Endothelial cell of umbilical vein (primary cell): ENCODE data around the gene ATP5F1B.

Experiments
- CTCF ChIP-seq, 2 donors: IDR thresholded peaks; 1 replicate in 1 of 2; 2 replicates in 1 of 2; pipeline ENCODE4 v1.5.1; 2011; ENCODE audit warnings: low read length in 2 of 2, mild to moderate bottlenecking in 2 of 2, moderate library complexity in 2 of 2, control low read depth in 1 of 2, inconsistent platforms in 1 of 2, low read depth in 1 of 2; ENCODE audit not compliant: insufficient read depth in 1 of 2; ENCODE audit errors: extremely low read depth in 1 of 2
- EZH2 ChIP-seq: IDR thresholded peaks from 2 replicates; pipeline ENCODE4 v1.6.1; 2012; ENCODE audit warnings: borderline replicate concordance, low read depth, mild to moderate bottlenecking, moderate library complexity, low read length, inconsistent platforms; ENCODE audit not compliant: severe bottlenecking
- POLR2A ChIP-seq: IDR thresholded peaks from 2 replicates; pipeline ENCODE4 v1.6.1; 2012; ENCODE audit warnings: low read depth, mild to moderate bottlenecking, control low read depth, low read length

DNA sequence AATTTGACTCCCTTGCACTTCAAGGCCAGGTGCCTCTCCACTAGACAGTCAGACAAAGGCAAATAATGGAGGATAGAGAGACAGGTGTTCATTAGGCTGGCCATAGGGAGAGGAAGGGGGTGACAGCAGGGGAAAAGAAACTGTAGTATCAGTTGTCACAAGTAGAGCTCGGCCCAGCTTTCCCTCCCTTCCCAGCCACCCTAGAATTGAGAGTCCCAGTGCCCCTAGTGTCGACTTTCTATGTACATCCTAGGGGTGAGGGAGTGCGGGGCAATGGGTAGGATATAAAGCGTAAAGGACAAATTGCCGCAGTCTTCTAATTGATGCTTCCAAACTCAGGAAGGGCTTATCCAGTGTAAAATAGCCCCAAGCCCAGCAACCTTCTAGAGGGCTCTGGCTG, 54.7 kb downstream of the ATP5F1B start:
- no peak for TF ChIP-seq CTCF (IDR thresholded peaks at IDR 0.05; ENCODE audit: extremely low read depth in 1 of 2, insufficient read depth in 1 of 2, low read depth in 1 of 2, low read length in 2 of 2)
- TF ChIP-seq POLR2A = no peak
- no peak for TF ChIP-seq EZH2
